ENCODE data around the gene CAPRIN1. TPM values are rescaled to one million over a fixed set of nuclear protein-coding genes. Genes with fewer than 3 reads are reported as not detected.

CAPRIN1 gene
- total and polyA plus RNA-seq, 2 experiments from 2014 or later: 119 to 365 TPM

DNA sequence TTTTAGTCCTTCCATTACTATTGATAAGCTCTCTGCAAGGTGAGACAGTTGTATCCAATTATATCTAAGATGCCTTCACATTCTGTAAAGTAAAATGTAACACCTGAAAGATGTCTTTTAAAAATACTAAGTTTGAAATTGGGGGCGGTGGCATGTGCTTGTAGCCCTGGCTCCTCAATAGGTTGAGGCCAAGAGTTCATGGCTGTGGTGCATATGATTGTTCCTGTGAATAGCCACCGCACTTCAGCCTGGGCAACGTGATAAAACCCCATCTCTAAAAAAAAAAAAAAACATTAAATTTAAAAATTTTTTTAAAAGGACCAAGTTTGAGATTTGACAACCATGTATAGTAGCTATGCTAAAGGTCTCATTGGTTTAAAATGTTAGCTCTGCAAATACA is 20.5 kb downstream of the CAPRIN1 start (continued):
- TF ChIP-seq ZNF114 (CRISPR knock-in tag; IDR thresholded peaks at IDR 0.05): no peak
- TF ChIP-seq, protein P1, sequence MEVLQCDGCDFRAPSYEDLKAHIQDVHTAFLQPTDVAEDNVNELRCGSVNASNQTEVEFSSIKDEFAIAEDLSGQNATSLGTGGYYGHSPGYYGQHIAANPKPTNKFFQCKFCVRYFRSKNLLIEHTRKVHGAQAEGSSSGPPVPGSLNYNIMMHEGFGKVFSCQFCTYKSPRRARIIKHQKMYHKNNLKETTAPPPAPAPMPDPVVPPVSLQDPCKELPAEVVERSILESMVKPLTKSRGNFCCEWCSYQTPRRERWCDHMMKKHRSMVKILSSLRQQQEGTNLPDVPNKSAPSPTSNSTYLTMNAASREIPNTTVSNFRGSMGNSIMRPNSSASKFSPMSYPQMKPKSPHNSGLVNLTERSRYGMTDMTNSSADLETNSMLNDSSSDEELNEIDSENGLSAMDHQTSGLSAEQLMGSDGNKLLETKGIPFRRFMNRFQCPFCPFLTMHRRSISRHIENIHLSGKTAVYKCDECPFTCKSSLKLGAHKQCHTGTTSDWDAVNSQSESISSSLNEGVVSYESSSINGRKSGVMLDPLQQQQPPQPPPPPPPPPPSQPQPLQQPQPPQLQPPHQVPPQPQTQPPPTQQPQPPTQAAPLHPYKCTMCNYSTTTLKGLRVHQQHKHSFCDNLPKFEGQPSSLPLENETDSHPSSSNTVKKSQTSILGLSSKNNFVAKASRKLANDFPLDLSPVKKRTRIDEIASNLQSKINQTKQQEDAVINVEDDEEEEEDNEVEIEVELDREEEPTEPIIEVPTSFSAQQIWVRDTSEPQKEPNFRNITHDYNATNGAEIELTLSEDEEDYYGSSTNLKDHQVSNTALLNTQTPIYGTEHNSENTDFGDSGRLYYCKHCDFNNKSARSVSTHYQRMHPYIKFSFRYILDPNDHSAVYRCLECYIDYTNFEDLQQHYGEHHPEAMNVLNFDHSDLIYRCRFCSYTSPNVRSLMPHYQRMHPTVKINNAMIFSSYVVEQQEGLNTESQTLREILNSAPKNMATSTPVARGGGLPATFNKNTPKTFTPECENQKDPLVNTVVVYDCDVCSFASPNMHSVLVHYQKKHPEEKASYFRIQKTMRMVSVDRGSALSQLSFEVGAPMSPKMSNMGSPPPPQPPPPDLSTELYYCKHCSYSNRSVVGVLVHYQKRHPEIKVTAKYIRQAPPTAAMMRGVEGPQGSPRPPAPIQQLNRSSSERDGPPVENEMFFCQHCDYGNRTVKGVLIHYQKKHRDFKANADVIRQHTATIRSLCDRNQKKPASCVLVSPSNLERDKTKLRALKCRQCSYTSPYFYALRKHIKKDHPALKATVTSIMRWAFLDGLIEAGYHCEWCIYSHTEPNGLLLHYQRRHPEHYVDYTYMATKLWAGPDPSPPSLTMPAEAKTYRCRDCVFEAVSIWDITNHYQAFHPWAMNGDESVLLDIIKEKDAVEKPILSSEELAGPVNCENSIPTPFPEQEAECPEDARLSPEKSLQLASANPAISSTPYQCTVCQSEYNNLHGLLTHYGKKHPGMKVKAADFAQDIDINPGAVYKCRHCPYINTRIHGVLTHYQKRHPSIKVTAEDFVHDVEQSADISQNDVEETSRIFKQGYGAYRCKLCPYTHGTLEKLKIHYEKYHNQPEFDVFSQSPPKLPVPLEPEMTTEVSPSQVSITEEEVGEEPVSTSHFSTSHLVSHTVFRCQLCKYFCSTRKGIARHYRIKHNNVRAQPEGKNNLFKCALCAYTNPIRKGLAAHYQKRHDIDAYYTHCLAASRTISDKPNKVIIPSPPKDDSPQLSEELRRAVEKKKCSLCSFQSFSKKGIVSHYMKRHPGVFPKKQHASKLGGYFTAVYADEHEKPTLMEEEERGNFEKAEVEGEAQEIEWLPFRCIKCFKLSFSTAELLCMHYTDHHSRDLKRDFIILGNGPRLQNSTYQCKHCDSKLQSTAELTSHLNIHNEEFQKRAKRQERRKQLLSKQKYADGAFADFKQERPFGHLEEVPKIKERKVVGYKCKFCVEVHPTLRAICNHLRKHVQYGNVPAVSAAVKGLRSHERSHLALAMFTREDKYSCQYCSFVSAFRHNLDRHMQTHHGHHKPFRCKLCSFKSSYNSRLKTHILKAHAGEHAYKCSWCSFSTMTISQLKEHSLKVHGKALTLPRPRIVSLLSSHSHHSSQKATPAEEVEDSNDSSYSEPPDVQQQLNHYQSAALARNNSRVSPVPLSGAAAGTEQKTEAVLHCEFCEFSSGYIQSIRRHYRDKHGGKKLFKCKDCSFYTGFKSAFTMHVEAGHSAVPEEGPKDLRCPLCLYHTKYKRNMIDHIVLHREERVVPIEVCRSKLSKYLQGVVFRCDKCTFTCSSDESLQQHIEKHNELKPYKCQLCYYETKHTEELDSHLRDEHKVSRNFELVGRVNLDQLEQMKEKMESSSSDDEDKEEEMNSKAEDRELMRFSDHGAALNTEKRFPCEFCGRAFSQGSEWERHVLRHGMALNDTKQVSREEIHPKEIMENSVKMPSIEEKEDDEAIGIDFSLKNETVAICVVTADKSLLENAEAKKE (CRISPR knock-in tag; IDR thresholded peaks at IDR 0.05): no peak
- TF ChIP-seq, protein P2, sequence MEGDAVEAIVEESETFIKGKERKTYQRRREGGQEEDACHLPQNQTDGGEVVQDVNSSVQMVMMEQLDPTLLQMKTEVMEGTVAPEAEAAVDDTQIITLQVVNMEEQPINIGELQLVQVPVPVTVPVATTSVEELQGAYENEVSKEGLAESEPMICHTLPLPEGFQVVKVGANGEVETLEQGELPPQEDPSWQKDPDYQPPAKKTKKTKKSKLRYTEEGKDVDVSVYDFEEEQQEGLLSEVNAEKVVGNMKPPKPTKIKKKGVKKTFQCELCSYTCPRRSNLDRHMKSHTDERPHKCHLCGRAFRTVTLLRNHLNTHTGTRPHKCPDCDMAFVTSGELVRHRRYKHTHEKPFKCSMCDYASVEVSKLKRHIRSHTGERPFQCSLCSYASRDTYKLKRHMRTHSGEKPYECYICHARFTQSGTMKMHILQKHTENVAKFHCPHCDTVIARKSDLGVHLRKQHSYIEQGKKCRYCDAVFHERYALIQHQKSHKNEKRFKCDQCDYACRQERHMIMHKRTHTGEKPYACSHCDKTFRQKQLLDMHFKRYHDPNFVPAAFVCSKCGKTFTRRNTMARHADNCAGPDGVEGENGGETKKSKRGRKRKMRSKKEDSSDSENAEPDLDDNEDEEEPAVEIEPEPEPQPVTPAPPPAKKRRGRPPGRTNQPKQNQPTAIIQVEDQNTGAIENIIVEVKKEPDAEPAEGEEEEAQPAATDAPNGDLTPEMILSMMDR (conservative IDR thresholded peaks at IDR 0.05; ENCODE audit: low read depth in 2 of 2): no peak

DNA sequence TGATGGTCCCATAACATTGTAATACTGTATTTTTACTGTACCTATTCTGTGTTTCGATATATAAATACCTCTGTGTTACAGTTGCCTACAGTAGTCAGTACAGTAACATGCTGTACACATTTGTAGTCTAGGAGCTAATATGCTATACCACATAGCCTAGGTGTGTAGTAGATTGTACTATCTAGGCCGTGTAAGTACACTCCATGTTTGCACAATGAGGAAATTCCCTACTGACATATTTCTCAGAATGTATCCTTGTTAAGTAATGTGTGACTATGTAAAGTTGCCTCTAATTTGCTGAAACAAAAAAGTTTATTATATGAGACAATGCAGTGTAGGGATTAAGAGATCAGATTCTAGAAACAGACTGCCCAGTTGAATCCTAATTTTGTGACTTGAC is 21.3 kb downstream of the CAPRIN1 start:
- no peak overlapping the region for H3K4me3 ChIP-seq
- H3K27ac ChIP-seq (ENCODE audit: low read depth): no peak overlapping the region
- peaks cover 98% of the 10 kb centered on the region for H3K79me2 ChIP-seq (replicated peaks; ENCODE audit: insufficient read depth)
- no peak for ATAC-seq
- peaks cover 75% of the 10 kb centered on the region for H3K36me3 Mint-ChIP-seq (ENCODE audit: low read depth)
- H3K4me2 ChIP-seq: no peak overlapping the region
- H3K27ac Mint-ChIP-seq: no peak overlapping the region
- peaks cover 6% of the 10 kb centered on the region; the same call in 2 of the 3 replicates for H3K4me1 Mint-ChIP-seq
- H3F3A ChIP-seq (replicated peaks; ENCODE audit: low read depth): peaks cover 7% of the 10 kb centered on the region; the same call in 1 of the 2 replicates
- no peaks in the 10 kb centered on the region for H3K27me3 ChIP-seq (ENCODE audit: insufficient read depth)
- no peaks in the 10 kb centered on the region for H3K9me3 Mint-ChIP-seq
- no peaks in the 10 kb centered on the region for H3K4me1 ChIP-seq (ENCODE audit: insufficient read depth)
- H3K4me3 Mint-ChIP-seq: no peak overlapping the region
- no peak for TF ChIP-seq POLR2AphosphoS5 (IDR thresholded peaks at IDR 0.05; ENCODE audit: low read depth)
- TF ChIP-seq, protein P1 (CRISPR knock-in tag; IDR thresholded peaks at IDR 0.05): no peak
- DNase-seq (ENCODE audit: low spot score): no peak
- H4K20me1 ChIP-seq (replicated peaks; ENCODE audit: insufficient read depth): peaks cover 67% of the 10 kb centered on the region
- no peaks in the 10 kb centered on the region for H3K9me2 ChIP-seq (ENCODE audit: insufficient read depth)
- peaks cover 65% of the 10 kb centered on the region for H3K36me3 ChIP-seq (ENCODE audit: insufficient read depth)
- H3K27me3 Mint-ChIP-seq (ENCODE audit: insufficient read depth, low read depth, poor library complexity): no peaks in the 10 kb centered on the region
- H2AFZ ChIP-seq: no peak overlapping the region

All from GM23338 (cell line).